NCI-H187 (cell line): ENCODE data around the gene PSEN1.
"Not testable (repeated sequence)": the region's sequence is repeated elsewhere in the genome, so short reads cannot be mapped to it uniquely, and the experiment has no call there.

Source experiments
- DNase-seq, 2 experiments: peaks; one replicate each; lab custom pipeline; 2025; lab: John Stamatoyannopoulos, UW

PSEN1 gene

DNA sequence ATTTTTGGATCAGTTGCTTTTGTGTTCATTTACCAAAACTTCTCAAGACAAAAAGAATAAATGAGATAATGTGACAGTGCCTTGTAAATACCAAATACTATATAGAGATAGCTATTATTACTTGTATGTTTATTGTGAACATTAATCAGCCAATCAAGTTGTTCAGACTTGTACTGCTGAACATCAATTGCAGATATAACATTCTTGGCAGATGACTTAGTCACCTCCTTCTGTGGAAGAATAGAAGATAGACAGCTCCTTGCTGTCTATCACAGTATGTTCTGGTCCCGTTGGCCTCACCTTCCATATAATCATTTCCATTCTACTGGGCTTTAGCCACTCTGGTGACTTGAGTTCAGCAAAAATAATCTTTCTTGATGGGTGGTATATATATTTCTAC is 30.1 kb downstream of the PSEN1 start:
- DNase-seq: no peak

DNA sequence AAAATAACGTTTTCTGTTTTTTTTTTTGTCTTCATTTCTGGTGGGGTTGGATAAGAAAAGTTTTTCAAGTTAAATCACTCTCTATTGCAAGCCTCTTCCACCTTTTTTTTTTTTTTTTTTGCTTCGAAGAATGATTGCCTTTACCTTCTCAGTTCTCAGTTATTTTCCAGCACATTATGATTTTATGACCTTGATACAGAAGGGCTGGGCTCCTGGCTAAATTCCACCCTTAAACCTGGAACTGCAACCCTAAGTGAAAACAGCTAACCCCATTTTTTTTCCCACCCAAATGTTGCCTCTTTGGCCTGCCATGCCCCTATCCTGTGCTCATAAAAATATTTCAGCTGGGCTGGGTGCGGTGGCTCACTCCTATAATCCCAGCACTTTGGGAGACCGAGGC is 31.4 kb downstream of the PSEN1 start:
- DNase-seq: no peak

DNA sequence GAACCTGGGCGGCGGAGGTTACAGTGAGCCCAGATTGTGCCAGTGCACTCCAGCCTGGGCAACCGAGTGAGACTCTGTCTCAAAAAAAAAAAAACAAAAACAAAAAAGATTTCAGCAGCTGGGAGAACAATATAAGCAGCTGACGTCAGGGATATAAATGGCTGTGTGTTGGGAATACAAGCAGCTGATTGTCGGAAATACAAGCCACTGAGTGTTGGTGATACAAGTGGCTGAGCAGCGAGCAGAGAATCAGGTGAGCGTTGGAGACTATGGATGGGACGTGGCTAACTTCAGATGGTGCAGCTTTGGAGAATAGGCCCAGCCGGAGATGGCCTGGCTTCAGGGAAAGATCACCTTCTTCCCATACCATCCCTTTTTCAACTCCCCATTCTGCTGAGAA is 32.0 kb downstream of the PSEN1 start:
- DNase-seq: no peak

DNA sequence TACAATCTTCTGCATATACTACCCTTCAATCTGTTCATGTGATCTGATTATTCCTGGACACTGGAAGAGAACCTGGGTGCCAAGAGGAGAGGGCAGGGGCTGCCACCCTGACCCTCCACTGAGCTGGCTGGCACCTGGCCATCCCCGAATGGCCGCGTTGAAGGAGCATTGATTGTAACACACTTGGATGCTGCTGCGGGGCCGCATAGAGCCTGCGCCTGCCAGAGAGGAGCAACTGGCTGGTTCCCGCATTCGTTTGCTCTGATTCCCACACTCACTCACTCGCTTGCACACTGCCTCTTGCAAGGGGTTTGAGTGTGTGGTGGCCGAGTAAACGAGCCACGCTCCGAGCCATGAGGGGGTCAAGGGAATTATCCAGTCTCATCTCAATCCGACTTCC is 32.4 kb downstream of the PSEN1 start:
- no peak for DNase-seq

DNA sequence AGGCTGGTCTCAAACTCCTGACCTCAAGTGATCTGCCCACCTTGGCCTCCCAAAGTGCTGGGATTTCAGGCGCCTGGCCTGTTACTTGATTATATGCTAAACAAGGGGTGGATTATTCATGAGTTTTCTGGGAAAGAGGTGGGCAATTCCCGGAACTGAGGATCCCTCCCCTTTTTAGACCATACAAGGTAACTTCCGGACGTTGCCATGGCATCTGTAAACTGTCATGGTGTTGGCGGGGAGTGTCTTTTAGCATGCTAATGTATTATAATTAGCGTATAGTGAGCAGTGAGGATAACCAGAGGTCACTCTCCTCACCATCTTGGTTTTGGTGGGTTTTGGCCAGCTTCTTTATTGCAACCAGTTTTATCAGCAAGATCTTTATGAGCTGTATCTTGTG is 33.5 kb downstream of the PSEN1 start:
- DNase-seq: not testable (repeated sequence)

DNA sequence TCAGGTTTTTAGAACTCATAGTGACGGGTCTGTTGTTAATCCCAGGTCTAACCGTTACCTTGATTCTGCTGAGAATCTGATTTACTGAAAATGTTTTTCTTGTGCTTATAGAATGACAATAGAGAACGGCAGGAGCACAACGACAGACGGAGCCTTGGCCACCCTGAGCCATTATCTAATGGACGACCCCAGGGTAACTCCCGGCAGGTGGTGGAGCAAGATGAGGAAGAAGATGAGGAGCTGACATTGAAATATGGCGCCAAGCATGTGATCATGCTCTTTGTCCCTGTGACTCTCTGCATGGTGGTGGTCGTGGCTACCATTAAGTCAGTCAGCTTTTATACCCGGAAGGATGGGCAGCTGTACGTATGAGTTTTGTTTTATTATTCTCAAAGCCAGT is 34.4 kb downstream of the PSEN1 start:
- no peak for DNase-seq

DNA sequence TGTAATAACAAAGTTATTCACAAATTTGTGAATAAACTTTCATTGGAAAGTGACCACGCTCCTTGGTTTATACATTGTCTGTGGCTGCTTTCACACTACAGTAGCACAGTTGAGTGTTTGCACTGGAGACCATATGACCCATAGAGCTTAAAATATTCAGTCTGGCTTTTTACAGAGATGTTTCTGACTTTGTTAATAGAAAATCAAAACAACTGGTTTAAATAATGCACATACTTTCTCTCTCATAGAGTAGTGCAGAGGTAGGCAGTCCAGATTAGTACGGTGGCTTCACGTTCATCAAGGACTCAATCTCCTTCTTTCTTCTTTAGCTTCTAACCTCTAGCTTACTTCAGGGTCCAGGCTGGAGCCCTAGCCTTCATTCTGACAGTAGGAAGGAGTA is 36.2 kb downstream of the PSEN1 start:
- DNase-seq: no peak

DNA sequence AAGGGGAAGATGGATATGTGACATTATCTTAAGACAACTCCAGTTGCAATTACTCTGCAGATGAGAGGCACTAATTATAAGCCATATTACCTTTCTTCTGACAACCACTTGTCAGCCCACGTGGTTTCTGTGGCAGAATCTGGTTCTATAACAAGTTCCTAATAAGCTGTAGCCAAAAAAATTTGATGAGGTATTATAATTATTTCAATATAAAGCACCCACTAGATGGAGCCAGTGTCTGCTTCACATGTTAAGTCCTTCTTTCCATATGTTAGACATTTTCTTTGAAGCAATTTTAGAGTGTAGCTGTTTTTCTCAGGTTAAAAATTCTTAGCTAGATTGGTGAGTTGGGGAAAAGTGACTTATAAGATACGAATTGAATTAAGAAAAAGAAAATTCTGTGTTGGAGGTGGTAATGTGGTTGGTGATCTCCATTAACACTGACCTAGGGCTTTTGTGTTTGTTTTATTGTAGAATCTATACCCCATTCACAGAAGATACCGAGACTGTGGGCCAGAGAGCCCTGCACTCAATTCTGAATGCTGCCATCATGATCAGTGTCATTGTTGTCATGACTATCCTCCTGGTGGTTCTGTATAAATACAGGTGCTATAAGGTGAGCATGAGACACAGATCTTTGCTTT is 36.9 kb downstream of the PSEN1 start:
- no peak for DNase-seq

DNA sequence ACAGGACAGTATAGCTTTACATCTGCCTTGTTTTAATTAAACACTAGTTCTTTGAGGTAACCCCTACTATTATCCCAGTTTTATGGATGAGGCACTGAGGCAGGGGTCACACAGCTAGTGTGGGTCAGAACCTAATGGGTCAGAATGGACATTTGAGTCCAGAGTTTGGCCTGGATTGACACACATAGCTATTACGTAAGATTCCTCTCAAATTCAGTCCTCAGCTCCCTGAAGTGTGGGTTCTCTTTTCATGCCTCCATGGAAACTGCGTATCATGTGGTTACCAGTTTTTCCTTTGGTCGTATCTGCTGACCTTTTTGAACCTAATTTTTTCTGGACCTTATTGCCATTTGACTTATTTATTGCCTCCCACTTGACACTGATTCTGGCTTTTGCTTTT is 40.4 kb downstream of the PSEN1 start:
- no peak for DNase-seq

DNA sequence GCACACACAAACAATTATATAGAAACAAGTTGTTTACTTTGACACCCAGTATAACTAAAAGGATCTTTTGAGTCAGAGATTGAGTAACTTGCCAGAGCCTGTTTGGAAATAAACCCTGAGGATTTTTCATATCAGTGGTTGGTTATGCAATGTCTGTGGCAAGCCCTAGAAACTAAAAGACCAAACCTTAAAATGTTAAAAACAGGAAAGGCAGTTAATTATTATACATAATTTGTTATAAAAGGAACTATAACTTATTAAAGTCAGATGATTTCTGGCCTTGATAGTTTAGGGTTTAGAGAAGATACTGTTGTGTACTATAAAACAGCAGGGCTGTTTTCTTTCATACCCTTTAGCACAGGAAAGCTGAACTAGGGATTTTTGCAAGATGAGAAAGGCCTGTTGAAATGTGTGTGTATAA is 44.1 kb downstream of the PSEN1 start:
- no peak for DNase-seq

DNA sequence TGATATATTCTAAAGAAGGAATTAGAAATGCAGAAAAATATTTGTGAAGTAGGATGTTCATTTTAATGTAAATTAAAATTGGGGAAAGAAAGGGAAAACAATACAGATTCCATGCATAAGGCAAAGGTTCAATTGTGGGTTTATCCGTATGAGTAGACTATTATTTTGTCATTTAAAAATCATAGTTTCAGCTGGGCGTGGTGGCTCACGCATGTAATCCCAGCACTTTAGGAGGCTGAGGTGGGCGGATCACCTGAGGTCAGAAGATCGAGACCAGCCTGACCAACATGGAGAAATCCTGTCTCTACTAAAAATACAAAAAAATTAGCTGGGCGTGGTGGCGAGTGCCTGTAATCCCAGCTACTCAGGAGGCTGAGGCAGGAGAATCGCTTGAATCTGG is 44.7 kb downstream of the PSEN1 start:
- DNase-seq: not testable (repeated sequence)

DNA sequence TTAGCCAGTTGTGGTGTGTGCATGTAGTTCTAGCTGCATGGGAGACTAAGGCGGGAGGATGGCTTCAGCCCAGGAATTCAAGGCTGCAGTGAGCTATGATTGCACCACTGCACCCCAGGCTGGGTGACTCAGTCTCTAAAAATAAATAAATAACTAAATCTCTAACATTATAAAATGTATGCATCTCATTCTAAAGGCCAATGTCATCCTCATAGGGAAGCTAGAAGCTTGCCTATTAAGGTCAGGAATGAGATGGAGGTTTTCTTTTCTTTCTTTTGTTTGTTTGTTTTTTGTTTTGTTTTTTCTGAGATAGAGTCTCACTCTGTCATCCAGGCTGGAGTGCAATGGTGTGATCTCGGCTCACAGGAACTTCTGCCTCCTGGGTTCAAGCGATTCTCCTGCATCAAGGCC is 52.2 kb downstream of the PSEN1 start:
- DNase-seq: no peak

DNA sequence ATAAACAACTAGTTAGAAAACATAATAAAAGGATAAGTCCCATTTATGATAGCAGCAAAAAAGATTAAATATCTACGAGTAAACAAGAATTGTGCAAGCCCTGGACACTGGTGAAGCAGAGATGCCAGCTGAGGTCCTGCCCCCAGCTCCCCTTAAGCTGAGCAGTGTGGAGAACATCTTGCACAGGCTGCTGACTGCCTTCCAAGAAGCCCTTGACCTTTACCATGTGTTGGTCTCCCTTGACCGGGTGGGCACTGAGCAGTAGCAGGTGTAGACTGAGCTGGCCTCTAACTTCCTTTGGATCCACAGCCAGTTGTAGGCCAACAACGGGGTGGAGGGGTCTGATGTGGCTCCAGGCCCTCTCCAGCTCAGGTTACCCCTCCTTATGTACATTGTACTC is 53.3 kb downstream of the PSEN1 start:
- DNase-seq: no peak

DNA sequence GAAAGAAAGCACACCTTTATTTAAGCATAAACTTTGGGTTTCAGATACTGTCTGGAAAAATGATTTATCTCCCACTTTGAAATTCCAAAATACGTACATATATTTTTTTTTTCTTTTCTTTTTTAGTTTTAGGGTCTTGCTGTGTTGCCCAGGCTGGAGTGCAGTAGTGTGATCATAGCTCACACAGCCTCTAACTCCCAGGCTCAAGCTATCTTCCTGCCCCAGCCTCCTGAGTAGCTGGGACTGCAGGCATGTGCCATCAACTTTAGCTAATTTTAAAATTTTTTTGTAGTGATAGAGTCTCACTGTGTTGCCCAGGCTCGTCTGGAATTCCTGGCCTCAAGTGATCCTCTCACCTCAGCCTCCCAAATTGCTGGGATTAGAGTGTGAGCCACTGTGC is 55.1 kb downstream of the PSEN1 start:
- DNase-seq: no peak

DNA sequence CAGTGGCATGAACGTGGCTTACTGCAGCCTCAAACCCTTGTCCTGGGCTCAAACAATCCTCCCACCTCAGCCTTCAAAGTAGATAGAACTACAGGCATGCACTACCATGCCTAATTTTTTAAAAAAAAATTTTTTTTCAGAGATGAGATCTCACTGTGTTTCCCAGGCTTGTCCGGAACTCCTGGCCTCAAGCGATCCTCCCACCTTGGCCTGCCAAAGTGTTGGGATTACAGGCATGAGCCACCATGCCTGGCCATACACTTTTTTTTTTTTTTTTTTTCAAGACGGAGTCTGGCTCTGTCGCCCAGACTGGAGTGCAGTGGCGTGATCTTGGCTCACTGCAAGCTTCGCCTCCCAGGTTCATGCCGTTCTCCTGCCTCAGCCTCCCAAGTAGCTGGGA is 58.0 kb downstream of the PSEN1 start:
- DNase-seq: not testable (repeated sequence)

DNA sequence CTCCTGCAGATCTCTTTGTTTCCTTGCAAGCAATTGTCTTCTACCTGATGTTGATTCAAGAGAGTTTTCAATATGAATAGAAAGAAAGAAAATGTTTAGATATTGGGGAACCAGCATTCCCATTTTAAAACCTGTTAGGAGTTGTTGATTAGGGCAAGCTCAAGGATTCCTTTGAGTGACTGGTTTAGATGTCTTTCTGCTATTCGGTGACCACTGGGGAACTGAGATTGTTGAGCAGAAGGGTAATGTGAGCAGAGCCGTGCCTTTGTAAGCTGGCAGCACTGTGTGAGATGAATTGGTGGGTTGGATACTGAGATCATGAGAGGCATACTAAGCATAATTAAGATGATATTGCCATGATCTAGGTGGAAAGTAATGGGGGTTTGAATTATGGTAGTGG is 61.9 kb downstream of the PSEN1 start:
- no peak for DNase-seq

DNA sequence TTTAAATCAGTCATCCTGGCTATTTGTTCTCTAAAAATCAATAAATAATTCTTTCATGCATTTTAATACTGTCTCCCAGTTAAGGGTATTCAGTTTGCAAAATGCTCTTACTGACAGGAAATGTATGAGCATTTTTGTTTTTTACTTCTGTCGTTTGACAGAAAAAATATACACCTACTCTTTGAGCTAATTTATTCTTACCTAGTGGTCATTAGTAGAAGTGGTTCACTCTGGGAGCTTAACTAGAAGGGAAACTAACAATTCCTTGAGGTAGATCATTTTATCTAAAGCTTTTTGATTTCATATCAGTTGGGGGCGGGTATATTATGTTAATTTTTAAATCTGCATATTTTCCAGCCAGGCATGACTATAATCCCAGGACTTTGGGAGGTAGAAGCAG is 67.2 kb downstream of the PSEN1 start:
- DNase-seq: no peak

DNA sequence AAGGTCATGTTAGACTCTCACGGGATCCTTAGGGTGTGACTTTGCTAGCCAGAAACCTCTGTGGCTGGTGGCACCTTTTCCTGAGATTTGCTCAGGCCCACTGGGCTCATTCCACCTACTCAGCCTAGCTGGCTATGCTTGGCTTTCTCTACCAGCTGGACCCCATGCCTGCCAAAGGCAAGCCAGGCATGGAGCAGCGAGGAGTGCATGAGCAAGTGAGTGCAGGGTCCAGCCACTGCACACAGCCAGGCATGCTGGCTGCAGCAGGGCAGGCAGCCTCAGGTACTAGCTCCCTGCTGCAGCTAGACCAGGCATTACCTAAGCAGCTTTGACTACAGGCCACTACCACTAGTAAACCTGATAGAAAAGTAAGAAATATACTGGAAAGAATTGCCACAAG is 71.3 kb downstream of the PSEN1 start:
- DNase-seq: no peak

DNA sequence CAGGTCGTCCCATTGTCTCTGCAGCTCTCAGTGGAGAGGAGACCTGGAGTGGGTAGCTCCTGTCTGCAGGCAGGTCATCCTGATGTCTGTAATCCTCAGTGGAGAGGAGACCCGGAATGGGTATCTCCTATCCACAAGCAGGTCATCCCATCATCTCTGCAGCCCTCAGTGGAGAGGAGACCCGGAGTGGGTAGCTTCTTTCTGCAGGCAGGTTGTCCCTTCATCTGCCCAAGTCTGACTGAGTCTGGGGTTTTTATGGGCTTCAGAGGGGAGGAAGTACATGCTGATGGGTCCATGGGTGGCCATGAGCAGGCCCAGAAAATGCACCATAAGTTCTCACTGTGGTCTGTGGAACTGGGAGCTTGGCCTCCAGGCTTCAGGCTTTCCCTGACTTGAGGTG is 72.1 kb downstream of the PSEN1 start:
- DNase-seq: no peak

DNA sequence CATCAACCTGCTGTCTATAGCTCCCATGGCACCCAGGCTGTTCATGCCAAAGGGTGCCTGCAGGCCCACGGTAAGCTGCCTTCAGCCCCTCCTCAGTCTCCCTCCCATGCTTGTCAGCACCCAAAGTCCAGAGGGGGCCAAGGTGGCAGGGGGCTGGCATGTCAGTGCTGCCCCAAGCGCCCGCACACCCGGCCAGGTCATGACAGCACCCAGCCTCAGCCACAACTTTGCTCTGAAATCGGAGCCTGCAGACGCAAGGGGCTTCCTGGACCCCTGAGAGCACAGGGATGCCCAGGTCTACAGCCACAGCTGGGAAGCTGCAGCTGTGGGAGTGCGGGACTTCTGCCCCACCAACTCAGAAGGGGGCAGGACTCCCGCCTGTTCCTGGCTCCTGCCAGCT is 72.5 kb downstream of the PSEN1 start:
- DNase-seq: no peak

DNA sequence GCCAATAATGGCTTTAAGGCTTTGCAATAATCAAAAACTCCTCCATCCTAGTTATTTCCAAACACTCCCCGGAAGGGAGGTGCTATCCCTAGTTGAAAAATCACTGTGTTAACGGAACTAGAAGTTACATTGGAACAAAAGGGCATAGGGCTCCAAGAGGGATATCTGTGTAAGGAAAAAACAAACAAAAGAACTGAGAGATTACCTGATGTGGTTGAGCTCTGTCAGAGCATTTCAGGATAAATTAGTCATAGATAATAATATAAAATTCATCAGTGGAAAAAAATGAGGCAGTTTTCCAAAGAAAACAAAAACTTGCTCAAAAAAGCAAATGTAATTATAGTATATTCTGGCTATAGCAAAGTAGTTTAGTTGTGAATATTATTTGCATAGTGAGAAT is 73.6 kb downstream of the PSEN1 start:
- no peak for DNase-seq

DNA sequence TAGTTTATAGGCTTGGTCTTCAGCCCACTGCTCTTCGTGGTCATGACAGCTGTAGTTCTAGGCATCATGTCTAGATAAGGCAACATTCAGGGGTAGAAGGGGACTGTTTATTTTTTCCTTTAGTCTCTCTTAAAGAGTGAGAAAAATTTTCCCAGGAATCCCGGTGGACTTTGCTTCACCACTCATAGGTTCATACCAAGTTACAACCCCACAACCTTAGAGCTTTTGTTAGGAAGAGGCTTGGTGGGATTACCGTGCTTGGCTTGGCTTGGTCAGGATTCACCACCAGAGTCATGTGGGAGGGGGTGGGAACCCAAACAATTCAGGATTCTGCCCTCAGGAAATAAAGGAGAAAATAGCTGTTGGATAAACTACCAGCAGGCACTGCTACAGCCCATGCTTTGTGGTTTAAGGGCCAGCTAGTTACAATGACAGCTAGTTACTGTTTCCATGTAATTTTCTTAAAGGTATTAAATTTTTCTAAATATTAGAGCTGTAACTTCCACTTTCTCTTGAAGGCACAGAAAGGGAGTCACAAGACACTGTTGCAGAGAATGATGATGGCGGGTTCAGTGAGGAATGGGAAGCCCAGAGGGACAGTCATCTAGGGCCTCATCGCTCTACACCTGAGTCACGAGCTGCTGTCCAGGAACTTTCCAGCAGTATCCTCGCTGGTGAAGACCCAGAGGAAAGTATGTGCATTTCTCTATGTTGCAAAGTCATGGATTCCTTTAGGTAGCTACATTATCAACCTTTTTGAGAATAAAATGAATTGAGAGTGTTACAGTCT is 75.1 kb downstream of the PSEN1 start:
- DNase-seq: no peak

DNA sequence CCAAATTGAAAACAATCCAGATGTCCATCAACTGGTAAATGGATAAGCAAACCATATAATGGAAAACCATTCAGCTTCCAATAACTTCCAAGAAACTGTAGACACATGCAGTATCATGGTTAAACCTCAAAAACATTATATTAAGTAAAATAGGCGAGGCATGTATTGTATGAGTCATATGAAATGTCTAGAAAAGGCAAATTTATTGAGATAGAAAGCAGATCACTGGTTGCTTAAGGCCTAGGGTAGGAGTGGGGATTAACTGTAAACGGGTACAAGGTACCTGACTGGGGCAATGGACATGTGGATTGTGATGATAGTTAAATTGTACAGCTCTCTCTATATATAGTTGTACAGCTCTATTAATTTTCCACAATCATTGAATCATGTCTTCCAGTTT is 79.7 kb downstream of the PSEN1 start:
- no peak for DNase-seq

DNA sequence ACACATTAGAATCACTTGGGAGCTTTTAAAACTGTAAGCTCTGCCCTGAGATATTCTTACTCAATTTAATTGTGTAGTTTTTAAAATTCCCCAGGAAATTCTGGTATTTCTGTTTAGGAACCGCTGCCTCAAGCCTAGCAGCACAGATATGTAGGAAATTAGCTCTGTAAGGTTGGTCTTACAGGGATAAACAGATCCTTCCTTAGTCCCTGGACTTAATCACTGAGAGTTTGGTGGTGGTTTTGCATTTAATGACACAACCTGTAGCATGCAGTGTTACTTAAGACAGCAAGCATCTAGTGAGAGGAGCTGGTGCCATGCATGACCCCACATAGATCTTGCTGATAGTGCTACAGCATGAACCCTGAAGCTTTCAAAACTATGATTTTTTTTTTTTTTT is 81.1 kb downstream of the PSEN1 start:
- DNase-seq: no peak
